GM13976 (cell line): ENCODE measurements around the gene MMP15.
"Not testable (repeated sequence)": the region's sequence is repeated elsewhere in the genome, so short reads cannot be mapped to it uniquely, and the experiment has no call there.

ENCODE experiments used
- DNase-seq: peaks from one replicate; pipeline ENCODE4 v3.0.0; 2012; ENCODE audit warnings: low spot score
- in situ Hi-C: fragments of 300-500 bp; cut with MboI; formaldehyde crosslinking; loops from one replicate; pipeline ENCODE4 v1.12.0; 2022; ENCODE audit warnings: low sequenced_read_pairs, mixed read lengths, inconsistent platforms; ENCODE audit not compliant: unreplicated experiment
- TF ChIP-seq, protein P1 (sequence below): IDR thresholded peaks from 2 replicates; pipeline ENCODE4 v1.5.1; 2012; ENCODE audit warnings: borderline replicate concordance, mild to moderate bottlenecking; ENCODE audit not compliant: insufficient read depth; ENCODE audit errors: extremely low read depth, missing control alignments, control extremely low read depth

Gene MMP15

DNA sequence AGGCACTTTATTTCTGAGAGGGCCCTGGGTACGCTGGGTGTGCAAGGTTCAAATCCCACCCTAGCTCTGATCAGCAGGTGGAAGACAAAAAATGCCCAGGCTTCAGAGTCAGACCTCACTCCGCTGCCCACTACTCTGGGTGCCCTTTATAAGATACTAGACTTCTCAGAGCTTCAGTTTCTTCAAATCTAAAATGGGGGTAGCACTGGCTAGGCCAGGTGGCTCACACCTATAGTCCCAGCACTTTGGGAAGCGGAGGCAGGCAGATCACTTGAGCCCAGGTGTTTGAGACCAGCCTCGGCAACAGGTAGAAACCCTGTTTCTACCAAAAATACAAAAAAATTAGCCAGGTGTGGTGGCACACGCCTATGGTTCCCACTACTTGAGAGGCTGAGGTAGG is 22.6 kb upstream of the MMP15 start:
- in situ Hi-C loops: loop anchor here (10.0 kb wide), 1 partner anchor 108 kb away; no protein-coding TSS in a partner anchor
- TF ChIP-seq, protein P1, sequence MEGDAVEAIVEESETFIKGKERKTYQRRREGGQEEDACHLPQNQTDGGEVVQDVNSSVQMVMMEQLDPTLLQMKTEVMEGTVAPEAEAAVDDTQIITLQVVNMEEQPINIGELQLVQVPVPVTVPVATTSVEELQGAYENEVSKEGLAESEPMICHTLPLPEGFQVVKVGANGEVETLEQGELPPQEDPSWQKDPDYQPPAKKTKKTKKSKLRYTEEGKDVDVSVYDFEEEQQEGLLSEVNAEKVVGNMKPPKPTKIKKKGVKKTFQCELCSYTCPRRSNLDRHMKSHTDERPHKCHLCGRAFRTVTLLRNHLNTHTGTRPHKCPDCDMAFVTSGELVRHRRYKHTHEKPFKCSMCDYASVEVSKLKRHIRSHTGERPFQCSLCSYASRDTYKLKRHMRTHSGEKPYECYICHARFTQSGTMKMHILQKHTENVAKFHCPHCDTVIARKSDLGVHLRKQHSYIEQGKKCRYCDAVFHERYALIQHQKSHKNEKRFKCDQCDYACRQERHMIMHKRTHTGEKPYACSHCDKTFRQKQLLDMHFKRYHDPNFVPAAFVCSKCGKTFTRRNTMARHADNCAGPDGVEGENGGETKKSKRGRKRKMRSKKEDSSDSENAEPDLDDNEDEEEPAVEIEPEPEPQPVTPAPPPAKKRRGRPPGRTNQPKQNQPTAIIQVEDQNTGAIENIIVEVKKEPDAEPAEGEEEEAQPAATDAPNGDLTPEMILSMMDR: no peak
- DNase-seq: no peak

DNA sequence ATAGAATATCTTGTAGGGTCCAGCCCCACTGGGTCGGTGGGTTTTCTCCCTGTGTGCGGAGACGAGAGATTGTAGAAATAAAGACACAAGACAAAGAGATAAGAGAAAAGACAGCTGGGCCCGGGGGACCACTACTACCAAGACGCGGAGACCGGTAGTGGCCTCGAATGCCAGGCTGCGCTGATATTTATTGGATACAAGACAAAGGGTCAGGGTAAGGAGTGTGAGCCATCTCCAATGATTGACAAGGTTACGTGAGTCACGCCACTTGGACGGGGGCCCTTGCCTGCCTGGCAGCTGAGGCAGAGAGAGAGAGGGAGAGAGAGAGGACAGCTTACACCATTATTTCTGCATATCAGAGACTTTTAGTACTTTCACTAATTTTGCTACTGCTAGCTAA is 20.8 kb upstream of the MMP15 start:
- in situ Hi-C loops: loop anchor here (10.0 kb wide), 1 partner anchor 110 kb away; no protein-coding TSS in a partner anchor
- not testable (repeated sequence) for DNase-seq

DNA sequence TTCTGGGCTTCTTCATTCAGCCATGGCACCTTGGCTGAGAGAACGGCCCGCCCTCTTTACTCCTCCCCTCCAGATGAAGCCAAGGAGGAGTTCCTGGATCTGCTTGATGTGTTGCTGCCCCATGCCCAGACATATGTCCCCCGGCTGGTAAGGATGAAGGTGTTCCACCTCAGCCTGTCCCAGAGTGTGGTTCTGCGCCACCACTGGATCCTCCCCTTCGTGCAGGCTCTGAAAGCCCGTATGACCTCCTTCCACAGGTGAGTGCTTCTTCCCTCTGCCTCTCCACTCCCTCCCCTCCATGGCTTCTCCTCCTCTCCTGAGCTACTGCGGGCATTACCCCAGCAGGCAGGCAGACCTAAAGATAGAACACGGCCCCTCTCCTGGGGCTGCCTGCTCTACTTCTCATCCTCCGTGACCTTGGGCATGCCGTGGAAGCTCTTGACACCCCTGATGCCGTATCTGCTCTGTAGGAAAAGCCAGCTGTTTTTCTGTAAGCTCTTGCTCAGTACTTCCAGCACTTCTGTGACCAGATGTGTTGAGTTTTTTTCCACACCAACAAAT is 15.6 kb upstream of the MMP15 start:
- in situ Hi-C loops: loop anchor here (10.0 kb wide), 2 partner anchors 115 kb away; partner anchors contain the start of gene CFAP20
- TF ChIP-seq, protein P1: no peak
- no peak for DNase-seq

DNA sequence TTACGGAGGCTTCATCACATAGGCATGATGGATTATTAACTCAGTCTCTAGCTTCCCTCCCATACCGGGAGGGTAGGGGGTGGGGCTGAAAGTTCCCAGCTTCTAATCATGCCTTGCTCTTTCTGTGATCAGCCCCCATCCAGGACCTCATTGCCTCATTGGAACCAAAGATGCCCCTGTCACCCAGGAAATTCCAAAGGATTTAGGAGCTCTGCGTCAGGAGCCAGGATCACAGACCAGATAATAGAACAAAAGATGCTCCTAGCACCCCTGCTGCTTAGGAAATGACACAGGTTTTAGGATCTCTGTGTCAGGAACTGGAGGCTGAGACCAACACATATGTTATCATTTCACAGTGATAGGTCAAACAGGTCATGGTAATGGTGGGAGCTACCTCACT is 14.7 kb upstream of the MMP15 start:
- DNase-seq: no peak
- in situ Hi-C loops: loop anchor here (10.0 kb wide), 1 partner anchor 114 kb away; the partner anchor contains the start of gene CFAP20
- TF ChIP-seq, protein P1: no peak

DNA sequence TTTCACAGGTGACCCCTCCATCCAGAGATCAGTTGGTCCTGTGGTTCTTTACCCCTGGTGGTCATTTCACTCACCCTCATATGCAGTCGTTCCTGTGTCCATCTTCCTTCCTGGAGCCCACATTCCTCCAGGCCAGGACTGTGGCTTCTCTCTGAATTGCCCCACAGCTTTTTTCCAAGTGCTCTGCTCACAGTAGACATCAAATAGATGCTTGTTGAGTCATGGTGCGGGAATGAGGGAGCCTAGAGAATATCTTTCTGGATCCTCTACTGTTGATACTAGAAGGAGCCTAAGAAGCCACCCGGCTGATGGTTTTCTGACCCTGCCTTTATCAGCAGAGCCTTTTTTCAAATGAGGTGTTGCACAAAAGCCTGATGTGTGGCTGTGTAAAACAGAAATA is 13.9 kb upstream of the MMP15 start:
- in situ Hi-C loops: loop anchor here (10.0 kb wide), 1 partner anchor 113 kb away; the partner anchor contains the start of gene CFAP20
- DNase-seq: no peak
- TF ChIP-seq, protein P1: no peak

DNA sequence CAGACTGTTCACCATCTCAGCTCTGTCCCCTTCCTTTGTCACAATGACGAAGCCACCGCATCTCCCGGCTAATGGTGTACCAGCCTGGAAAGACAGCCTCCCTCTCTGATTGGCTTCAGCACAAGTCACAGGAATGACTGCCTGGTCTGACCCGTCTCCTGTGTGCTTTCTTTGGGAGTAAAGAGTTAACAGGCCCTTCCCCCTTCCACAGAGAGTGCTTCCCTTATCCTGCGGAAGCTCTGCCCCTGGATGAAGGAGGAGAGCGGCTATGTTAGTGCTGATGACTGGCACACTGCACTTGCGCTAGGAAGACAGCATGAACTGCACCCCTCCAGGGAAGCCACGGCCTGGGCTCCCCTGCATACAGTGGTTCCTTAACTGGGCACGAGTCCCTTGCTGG is 13.1 kb upstream of the MMP15 start:
- DNase-seq: no peak
- in situ Hi-C loops: loop anchor here (10.0 kb wide), 1 partner anchor 112 kb away; the partner anchor contains the start of gene CFAP20

More for the DNA sequence above, 13.1 kb upstream of the MMP15 start:
- TF ChIP-seq, protein P1: no peak
